GM12801 (cell line): Measurements from ENCODE around the gene OMP.

Experiments
- TF ChIP-seq, protein P1 (sequence below): IDR thresholded peaks from one replicate; pipeline ENCODE4 v1.5.1; 2011; ENCODE audit warnings: control low read depth; ENCODE audit not compliant: insufficient read length; ENCODE audit errors: extremely low read depth

Gene OMP

DNA sequence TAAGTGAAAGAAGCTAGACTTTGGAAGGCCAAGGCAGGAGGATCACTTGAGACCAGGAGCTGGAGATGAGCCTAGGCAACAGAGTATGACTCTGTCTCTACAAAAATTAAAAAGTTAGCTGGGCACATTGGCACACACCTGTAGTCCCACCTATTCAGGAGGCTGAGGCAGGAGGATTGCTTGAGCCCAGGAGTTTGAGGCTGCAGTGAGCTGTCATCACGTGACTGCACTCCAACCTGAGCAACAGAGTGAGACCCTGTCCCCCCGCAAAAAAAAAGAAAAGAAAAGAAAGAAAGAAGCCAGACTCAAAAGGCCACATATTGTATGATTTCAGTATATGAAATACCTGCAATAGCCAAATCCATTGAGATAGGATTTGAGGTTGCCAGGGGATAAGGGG lies 43.7 kb upstream of the OMP start:
- TF ChIP-seq, protein P1, sequence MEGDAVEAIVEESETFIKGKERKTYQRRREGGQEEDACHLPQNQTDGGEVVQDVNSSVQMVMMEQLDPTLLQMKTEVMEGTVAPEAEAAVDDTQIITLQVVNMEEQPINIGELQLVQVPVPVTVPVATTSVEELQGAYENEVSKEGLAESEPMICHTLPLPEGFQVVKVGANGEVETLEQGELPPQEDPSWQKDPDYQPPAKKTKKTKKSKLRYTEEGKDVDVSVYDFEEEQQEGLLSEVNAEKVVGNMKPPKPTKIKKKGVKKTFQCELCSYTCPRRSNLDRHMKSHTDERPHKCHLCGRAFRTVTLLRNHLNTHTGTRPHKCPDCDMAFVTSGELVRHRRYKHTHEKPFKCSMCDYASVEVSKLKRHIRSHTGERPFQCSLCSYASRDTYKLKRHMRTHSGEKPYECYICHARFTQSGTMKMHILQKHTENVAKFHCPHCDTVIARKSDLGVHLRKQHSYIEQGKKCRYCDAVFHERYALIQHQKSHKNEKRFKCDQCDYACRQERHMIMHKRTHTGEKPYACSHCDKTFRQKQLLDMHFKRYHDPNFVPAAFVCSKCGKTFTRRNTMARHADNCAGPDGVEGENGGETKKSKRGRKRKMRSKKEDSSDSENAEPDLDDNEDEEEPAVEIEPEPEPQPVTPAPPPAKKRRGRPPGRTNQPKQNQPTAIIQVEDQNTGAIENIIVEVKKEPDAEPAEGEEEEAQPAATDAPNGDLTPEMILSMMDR = no peak

DNA sequence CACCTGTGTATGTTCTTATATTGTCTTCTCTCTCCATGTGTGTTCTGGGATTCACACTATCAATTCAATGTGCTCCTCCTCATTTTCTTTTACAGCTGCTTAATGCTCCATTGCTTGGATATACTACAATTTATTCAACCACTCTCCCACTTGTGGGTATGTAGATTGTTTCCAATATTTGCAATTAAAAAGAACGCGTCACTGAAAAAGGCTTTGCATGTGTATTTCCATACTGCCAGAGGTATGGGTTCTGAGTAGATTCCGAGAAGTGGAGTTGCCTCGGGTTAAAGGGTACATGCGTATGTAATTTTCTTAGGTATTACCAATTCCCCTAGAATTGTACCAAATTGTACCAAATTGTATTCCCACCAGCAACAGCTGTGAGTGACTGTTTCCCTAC lies 42.8 kb upstream of the OMP start:
- TF ChIP-seq, protein P1 = no peak

DNA sequence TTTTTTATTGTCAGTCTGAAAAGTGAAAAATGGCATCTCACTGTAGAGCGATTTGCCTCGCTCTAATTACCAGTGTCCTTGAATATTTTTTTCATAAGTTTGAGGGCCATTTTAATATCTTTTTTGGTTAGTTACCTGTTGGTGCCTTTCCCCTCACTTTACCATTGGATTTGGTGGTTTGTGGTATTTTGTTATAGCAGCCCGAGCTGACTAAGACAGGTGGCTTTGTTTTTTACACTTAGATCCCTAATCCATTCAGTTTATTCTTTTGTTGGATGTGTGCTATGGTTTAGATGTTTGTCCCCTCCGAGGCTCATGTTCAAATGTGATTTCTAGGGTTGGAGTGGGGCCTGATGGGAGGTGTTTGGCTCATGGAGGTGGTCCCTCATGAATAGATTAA lies 42.4 kb upstream of the OMP start:
- TF ChIP-seq, protein P1 = no peak

DNA sequence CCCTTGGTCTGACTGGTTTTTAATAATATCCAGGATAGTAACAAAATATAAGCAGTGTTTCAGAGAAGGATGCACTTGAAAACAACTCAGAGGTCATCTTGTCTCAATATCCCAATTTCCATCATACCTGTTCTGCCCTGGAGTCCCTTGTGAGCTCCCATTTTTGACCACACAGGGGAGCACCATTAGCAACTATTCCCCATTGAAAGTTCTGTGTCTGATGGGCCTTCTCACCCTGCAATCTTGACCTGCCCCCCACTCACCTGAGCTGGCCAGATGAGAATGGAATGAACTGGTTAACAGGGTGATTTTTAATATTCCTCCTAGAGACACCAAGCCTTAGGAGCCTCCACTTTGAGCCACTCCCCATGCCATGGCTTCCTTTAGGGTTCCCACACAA lies 39.7 kb upstream of the OMP start:
- TF ChIP-seq, protein P1 = no peak

DNA sequence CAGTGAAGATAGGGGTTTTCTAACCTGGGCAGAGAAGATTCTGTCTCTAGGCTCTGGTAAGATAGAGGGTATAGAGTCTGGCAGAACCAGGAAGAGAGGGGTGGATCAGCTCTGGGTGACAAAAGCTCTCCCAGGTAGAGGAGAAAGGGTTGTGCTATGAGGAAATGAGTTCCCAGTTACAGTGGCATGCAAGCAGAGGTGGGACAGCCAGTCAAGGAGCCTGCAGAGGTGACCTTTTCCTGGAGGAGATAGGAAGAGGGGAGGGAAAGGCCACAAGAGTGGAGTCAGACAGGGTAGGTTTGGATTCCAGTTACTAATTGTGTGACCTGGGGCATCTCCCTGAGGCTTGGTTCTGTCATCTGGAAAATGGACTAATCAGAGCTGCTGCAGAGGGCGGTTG lies 39.2 kb upstream of the OMP start:
- TF ChIP-seq, protein P1 = no peak

DNA sequence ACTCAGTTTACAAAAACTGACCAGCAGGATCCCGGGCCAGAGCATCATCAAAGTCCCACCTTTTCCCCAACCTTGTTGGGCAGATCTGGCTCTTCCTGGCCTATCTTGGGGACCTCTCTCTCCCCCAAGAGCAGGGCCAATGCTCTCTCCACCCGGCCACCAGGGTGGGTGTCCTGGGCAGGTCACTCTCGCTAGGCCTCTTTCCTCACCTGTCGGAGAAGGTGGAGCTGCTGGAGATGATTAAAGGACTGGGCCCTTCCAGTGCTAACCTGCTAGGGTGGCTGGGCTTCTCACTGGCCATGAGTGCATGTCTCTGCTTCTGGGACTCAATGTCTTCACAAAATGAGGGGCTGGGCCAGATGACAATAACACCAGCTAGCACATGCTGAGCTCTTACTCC lies 38.8 kb upstream of the OMP start:
- TF ChIP-seq, protein P1 = no peak

DNA sequence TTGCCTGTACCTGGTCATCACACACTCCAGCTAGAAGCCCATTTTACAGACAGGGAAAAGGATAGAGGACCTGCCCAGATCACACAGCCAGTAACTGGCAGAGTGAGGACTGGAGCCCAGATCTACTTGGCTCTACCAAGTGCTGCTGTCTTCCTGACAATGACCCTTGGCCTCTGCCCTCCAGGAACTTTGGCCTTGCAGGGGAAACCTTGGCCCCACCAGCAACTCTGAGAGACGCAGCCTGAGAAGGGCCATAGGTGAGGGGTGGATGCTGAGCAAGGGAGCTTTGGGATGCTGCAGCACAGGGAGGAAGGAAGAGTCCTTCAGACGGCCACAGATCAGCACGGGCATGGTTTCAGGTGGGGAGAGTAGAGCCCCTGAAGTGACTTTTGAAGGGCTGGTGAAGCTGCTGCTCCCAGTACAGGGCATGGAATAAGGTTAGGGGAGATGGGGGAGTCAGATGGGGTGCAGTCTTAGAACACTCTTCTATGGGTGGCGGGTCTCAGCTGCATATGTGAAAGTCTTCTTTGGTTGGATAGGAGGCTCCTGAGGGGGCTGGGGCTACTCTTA lies 37.9 kb upstream of the OMP start:
- TF ChIP-seq, protein P1 = no peak

DNA sequence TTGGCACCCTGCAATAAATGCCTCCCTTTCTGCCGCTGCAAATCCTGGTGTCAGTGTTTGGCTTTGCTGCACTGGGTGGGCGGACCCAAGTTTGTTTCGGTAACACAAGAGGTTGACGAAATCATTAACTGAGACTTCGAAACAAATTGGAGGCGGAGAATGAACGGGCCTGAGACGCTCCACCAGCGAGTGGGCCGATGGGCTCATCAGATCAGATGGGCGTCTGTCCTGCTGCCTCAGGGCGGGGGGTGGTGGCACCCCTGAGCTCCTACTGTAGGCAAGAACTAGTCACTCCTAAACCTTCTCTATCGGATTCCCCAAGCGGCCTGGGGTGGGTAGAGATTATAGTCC lies 36.8 kb upstream of the OMP start:
- TF ChIP-seq, protein P1 = no peak
